Measurements from ENCODE around the gene ALK. TPM values are rescaled to one million over a fixed set of nuclear protein-coding genes. Genes with fewer than 3 reads are reported as not detected.

ALK gene
- polyA plus RNA-seq, 1 of the 3 experiments (the other 2 are of a cell fraction), result 0.30 TPM

DNA sequence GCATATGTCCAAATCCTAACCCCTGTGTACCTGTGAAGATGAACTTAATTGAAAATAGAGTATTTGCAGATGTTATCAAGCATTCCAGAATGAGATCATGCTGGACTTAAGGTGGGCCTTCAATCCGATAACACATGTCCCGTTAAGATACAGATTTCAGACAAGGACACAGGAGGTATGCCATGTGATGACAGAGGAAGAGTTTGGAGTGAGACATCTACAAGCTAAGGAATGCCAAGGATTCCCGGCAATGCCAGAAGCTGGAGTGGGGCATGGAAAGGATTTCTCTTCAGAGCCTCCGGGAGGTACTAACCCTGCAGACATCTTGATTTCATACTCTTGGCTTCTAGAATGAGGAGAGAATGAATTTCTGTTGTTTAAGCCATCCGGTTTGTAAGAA lies 231.7 kb downstream of the ALK start:
- Histone ChIP-seq H3K27me3 (ENCODE audit: insufficient read depth) (peaks cover 5% of the 10 kb centered on the region), H3K4me3 (ENCODE audit: low read depth in 2 of 2, low read length in 1 of 2) (no peak overlapping the region), H3K79me2 (ENCODE audit: insufficient read depth) (no peaks in the 10 kb centered on the region), H3K9me3 (no peaks in the 10 kb centered on the region), H4K20me1 (ENCODE audit: insufficient read depth) (no peaks in the 10 kb centered on the region), H3K4me1 (ENCODE audit: control insufficient read depth in 1 of 2, insufficient read depth in 2 of 2, low read depth in 1 of 2, low read length in 1 of 2) (peaks cover 0 to 29% of the 10 kb centered on the region in 2 experiments; a peak in 1 of 4 replicates), H2AFZ (ENCODE audit: low read depth) (no peak overlapping the region), H3K27ac (ENCODE audit: low read depth in 2 of 2, low read length in 1 of 2) (no peak overlapping the region; a peak in 1 of 4 replicates), H3K9ac (no peak overlapping the region), H3K36me3 (replicated peaks in 1 of 2; ENCODE audit: control insufficient read depth in 1 of 2, insufficient read depth in 2 of 2, low read length in 1 of 2) (peaks cover 0 to 12% of the 10 kb centered on the region in 2 experiments), H3K9me2 (no peaks in the 10 kb centered on the region), H3K4me2 (no peak overlapping the region), H3F3A (replicated peaks; ENCODE audit: insufficient read depth) (no peaks in the 10 kb centered on the region)
- CTCF ChIA-PET, result interaction anchor here (0.6 kb wide), 1 partner anchor 9 kb away, joined by 3 read pairs; no protein-coding TSS in a partner anchor
- DNase-seq, result no peak
- WGBS (ENCODE audit: low lambda C conversion rate), result 56% methylated on average over 5 of the region's 5 CpGs
- no peak for TF ChIP-seq EZH2phosphoT487 (IDR thresholded peaks at IDR 0.05; ENCODE audit: borderline replicate concordance, low read depth)
- TF ChIP-seq NFIC (IDR thresholded peaks at IDR 0.05; ENCODE audit: borderline replicate concordance), result no peak
- TF ChIP-seq CTCF (IDR thresholded peaks at IDR 0.05), result no peak
- TF ChIP-seq ELF1 (IDR thresholded peaks at IDR 0.05), result no peak
- no peak for TF ChIP-seq JUND (IDR thresholded peaks at IDR 0.05)
- TF ChIP-seq RFX5 (IDR thresholded peaks at IDR 0.05; ENCODE audit: low read length), result no peak
- no peak for TF ChIP-seq POLR2AphosphoS5 (IDR thresholded peaks at IDR 0.05; ENCODE audit: low read depth, low read length)
- TF ChIP-seq SMC3 (IDR thresholded peaks at IDR 0.05; ENCODE audit: low read depth, low read length), result no peak
- TF ChIP-seq GABPA (IDR thresholded peaks at IDR 0.05; ENCODE audit: low read depth), result no peak
- POLR2A ChIA-PET, result no interaction called here

DNA sequence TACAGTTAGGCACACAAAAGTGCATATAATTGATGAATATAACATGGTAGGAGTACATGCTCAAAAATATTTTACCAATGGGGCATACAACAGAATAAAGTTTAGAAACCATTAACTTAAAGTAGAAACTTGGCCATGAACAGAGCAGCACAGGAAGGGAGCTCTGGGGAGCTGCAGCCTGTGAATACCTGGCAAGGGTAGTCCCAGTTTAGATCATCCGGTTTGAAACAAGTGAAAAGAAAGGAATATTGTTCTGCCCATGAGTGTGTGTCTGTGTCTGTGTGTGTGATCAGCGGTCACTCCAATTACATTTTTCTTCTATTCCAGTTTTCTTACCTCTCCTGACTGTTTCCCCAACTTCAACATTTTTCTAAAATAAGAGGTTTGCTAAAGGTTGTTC lies 233.0 kb downstream of the ALK start:
- CTCF ChIA-PET, result interaction anchor here (1.4 kb wide), 1 partner anchor 15 kb away, joined by 6 read pairs; no protein-coding TSS in a partner anchor
- Histone ChIP-seq H3K9me2 (no peaks in the 10 kb centered on the region), H4K20me1 (ENCODE audit: insufficient read depth) (no peaks in the 10 kb centered on the region), H3K4me3 (ENCODE audit: low read depth in 2 of 2, low read length in 1 of 2) (no peak overlapping the region), H3F3A (replicated peaks; ENCODE audit: insufficient read depth) (no peaks in the 10 kb centered on the region), H2AFZ (ENCODE audit: low read depth) (no peak overlapping the region), H3K4me1 (ENCODE audit: control insufficient read depth in 1 of 2, insufficient read depth in 2 of 2, low read depth in 1 of 2, low read length in 1 of 2) (peaks cover 0 to 29% of the 10 kb centered on the region in 2 experiments; a peak in 1 of 4 replicates), H3K9ac (no peak overlapping the region), H3K27me3 (ENCODE audit: insufficient read depth) (peaks cover 11% of the 10 kb centered on the region), H3K9me3 (no peaks in the 10 kb centered on the region), H3K4me2 (no peak overlapping the region), H3K79me2 (ENCODE audit: insufficient read depth) (no peaks in the 10 kb centered on the region), H3K27ac (ENCODE audit: low read depth in 2 of 2, low read length in 1 of 2) (no peak overlapping the region), H3K36me3 (replicated peaks in 1 of 2; ENCODE audit: control insufficient read depth in 1 of 2, insufficient read depth in 2 of 2, low read length in 1 of 2) (peaks cover 0 to 10% of the 10 kb centered on the region in 2 experiments)
- 57% methylated on average over 2 of the region's 2 CpGs for WGBS (ENCODE audit: low lambda C conversion rate)
- DNase-seq, result no peak
- no peak for TF ChIP-seq EZH2phosphoT487 (IDR thresholded peaks at IDR 0.05; ENCODE audit: borderline replicate concordance, low read depth)
- no peak for TF ChIP-seq ZBTB33 (IDR thresholded peaks at IDR 0.05; ENCODE audit: borderline replicate concordance, low read depth)
- no peak for TF ChIP-seq TCF12 (IDR thresholded peaks at IDR 0.05)
- no peak for TF ChIP-seq FOXJ3 (CRISPR knock-in tag; IDR thresholded peaks at IDR 0.05)
- no peak for TF ChIP-seq SMC3 (IDR thresholded peaks at IDR 0.05; ENCODE audit: low read depth, low read length)
- no peak for TF ChIP-seq CHD2 (IDR thresholded peaks at IDR 0.05; ENCODE audit: low read length, partially characterized antibody)
- no peak for TF ChIP-seq POLR2AphosphoS5 (IDR thresholded peaks at IDR 0.05; ENCODE audit: low read depth, low read length)
- TF ChIP-seq USF1 (IDR thresholded peaks at IDR 0.05; ENCODE audit: borderline replicate concordance, low read depth), result no peak
- POLR2A ChIA-PET, result no interaction called here
